22Rv1 (cell line): ENCODE data around the gene GFOD1.

Experiments
- H3K27ac ChIP-seq: fragments of 450-650 bp; 2 replicates; pipeline ENCODE4 v1.5.1; 2017
- ZFX ChIP-seq: fragments of 450-650 bp; IDR thresholded peaks from 2 replicates; pipeline ENCODE4 v1.6.1; 2017; ENCODE audit warnings: antibody characterized with exemption, borderline replicate concordance
- TF ChIP-seq, protein P1 (sequence below): fragments of 450-650 bp; IDR thresholded peaks from 2 replicates; pipeline ENCODE4 v1.5.1; 2017; ENCODE audit warnings: mild to moderate bottlenecking

Gene GFOD1

DNA sequence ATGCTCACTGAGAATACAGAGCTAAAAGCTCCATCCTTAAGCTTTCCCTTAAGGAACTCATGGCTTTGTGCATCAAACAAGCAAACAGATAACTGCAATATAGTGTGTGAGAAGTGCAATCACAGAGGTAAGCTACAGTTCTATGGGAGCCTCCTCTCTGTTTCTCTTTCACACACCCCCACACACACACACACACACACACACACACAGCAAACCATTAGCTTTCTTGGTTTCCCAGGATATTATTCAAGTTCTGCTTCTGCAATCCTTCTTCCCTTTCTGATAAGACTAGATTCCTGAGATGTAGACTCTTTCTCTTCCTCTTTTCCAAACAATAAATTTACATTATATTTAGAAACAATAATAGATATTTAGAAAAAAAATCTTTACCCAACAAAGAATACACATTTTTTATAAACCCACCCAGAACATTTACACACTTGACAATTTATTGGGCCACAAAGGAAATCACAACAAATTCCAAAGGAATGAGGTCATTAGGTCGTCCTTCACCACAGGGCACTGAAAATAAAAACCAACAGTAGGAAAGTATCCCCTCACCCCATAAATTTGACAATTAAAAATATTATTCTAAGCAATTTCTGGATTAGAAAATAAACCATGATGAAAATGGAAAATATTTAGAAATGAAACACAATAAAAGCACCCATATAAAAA is 9.3 kb upstream of the GFOD1 start:
- no peak overlapping the region for H3K27ac ChIP-seq
- TF ChIP-seq ZFX = no peak
- TF ChIP-seq, protein P1, sequence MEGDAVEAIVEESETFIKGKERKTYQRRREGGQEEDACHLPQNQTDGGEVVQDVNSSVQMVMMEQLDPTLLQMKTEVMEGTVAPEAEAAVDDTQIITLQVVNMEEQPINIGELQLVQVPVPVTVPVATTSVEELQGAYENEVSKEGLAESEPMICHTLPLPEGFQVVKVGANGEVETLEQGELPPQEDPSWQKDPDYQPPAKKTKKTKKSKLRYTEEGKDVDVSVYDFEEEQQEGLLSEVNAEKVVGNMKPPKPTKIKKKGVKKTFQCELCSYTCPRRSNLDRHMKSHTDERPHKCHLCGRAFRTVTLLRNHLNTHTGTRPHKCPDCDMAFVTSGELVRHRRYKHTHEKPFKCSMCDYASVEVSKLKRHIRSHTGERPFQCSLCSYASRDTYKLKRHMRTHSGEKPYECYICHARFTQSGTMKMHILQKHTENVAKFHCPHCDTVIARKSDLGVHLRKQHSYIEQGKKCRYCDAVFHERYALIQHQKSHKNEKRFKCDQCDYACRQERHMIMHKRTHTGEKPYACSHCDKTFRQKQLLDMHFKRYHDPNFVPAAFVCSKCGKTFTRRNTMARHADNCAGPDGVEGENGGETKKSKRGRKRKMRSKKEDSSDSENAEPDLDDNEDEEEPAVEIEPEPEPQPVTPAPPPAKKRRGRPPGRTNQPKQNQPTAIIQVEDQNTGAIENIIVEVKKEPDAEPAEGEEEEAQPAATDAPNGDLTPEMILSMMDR = no peak

DNA sequence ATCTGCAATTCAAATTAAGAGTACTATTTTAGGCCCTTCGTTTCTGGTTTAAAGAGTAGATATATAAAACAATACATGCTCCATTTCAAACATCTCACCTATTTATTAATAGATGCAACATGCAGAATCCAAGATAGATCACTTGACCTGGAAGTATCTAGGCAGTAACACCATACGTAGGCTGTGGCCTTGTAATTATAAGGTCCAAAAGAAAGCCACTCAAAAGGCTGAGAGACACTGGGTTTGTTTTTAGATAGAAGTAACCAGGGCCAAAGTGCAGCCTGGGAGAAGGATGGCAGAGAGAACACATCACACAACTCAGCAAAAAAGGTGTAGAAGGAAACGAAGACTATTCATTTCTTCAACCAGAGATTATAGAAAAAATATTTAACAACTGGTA is 8.4 kb upstream of the GFOD1 start:
- no peak overlapping the region for H3K27ac ChIP-seq
- TF ChIP-seq ZFX = no peak
- TF ChIP-seq, protein P1 = no peak

DNA sequence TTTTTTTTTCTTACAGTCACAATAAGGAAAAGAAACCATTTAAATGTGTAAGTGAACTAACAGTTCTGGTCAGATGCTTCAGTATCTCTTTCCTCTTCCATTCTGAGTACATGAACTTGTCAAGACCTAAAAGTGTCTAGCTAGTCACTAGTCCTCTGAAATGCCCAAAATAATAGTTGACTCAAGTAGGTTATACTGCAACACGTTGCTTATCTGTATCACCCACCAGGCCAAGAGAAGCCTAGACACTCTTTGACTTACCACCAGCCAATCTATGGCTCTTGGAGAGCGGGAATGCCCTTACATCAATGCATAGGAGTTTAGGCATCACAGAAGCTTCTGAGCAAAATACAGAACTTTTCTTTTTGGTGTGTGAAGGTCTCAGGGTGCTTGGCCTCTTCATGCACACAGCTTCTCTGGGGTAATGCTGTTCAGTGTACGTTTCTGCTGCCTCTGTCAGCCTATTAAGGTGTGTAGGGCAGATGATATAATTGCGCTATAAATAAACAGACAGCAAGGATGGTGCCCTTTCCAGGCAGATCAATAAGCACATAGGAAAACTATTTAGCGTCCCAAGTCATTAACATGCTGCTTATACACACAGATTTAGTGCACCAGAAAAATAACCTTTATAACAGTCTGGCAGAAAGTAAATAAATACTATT is 7.8 kb upstream of the GFOD1 start:
- TF ChIP-seq ZFX = no peak
- H3K27ac ChIP-seq = no peak overlapping the region

DNA sequence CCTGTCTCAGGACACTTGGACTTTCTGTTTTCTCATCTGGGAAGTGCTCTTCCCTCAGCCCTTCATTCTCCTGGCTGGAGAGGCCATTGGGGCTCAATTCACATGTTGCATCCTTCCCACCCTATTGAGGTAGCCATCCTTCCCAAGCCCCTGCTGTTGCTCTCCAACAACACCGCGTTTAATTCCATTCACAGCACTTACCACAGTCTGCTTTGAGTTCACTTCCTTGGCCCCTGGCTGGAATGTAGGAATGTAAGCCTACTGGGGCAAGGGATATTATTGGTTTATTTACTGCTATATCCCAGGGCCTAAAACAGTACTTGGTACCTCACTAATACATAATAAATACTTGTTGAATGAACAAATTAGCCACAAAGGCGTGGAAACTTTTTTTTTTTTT is 6.7 kb upstream of the GFOD1 start:
- no peak overlapping the region for H3K27ac ChIP-seq
- no peak for TF ChIP-seq ZFX
- TF ChIP-seq, protein P1 = no peak

DNA sequence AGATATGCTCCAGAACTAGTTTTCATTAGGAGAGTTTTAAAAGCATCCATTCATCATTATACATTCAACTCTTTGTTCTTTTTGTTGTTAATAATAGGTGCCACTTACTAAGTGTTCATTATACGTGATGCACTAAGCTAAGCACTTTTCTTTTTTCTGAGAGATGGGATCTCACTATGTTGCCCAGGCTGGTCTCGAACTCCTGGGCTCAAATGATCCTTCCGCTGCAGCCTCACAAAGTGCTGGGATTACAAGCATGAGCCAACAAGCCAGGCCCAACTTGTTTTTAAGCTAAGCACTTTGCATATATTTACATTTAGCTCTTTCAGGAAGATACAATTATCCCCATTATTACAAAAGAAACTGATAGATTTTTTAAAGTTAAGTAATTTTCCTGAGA is 5.7 kb upstream of the GFOD1 start:
- no peak for TF ChIP-seq ZFX
- TF ChIP-seq, protein P1 = no peak
- no peak overlapping the region for H3K27ac ChIP-seq

DNA sequence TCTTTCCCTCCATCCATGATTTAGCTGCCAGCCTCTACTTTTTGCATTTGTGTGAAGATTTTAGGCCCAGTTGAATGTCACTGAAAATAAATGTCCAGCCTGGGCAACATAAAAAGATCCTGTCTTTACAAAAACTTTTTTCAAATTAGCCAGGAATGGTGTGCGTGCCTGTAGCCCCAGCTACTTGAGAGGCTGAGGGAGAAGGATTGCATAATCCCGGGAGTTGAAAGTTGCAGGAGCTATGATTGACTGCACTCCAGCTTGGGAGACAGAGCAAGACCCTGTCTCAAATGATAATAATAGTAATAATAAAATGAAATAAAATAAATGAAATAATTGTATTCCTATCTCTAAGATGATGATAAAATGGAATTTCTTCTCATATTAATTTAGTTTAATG is 5.0 kb upstream of the GFOD1 start:
- no peak for TF ChIP-seq ZFX
- TF ChIP-seq, protein P1 = no peak
- H3K27ac ChIP-seq = no peak overlapping the region

DNA sequence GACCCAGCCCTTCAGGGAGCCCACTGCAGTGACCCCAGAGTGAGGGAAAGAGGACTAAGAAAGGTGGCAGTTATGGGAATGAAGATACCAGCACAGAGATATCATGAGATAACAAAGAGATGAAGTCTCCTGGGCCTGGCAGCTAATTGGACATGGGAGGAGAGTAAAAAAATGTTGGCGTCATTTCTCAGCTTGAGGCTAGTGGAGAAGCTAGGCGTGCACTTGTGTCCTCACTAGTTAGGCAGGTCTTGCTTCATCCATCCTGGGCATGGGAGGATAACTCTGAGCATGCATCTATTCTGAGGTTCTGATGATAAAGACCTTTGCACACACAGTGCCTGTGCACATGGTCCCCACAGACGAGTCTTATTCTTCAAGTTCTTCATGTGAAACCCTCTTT is 4.1 kb upstream of the GFOD1 start:
- TF ChIP-seq ZFX = no peak
- TF ChIP-seq, protein P1 = no peak
- H3K27ac ChIP-seq = no peak overlapping the region
